ENCODE measurements around the gene IGF2.

IGF2 gene

DNA sequence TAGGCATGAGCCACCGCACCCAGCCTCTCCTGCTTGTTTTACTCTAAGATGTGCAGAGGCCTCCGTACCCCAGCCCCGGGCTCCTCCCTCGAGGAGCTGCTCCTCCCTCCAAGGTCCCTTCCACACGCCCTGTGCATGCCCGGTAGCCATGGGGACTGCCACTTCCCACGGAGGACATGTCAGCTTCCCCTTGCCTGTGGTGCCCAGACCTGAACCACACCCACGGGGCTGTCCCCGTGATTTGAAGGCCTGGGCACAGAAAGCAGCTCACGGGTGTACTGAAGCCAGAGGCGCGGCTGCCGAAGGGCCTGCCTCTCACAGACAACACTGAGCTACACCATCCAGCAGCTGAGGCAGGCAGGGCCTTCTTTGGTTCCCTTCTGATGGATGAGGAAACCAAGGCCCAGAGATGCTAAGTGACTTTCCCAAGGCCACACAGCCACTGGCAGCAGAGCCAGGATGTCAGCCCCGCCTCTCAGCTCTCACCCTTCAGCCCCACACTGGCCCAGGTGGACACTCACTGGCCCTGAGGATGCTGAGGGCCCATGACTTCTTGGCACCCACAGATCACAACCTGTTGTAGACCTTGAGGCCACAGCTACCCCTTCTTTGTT lies 14.5 kb upstream of the IGF2 start:
- Histone ChIP-seq H3K9ac (ENCODE audit: low read length) (no peak overlapping the region), H3F3A (ENCODE audit: insufficient read depth, low read length) (no peaks in the 10 kb centered on the region)

DNA sequence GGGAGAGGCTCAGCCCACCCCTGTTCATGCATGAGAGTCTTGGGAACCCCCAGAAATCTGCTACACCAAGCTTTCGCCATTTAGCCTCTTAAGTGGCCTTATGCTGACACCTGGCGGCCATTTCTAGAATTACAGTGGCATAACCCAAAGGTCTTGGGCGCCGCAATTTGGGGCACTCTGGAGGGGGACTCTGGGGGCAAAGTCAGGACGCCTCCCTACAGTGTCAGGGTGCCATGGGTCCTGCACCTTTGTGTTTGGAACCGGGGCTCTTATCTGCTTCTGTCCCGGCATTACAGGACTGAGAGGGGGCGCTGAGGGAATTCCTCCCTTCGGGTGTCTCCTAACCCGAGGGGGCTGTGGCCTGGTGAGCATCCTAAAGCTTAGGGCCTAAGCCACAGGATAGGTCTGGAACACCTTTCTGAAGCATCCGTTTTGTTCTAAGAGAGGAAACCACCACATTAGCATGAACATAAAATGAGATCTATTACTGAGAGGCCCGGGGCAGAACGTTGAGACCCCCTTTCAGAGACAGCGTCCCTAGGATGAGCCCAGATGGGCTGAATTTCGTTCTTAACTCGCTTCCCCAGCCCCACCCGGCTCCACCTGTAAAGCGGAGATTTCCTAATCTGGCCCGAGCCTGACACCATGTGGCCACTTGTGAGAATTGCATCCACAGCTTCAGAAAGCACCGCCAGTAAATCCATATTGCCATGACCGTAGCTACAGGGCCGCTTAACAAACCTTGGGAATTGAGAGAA lies 12.5 kb upstream of the IGF2 start:
- peaks cover 10% of the 10 kb centered on the region; the same call in 1 of the 2 replicates for H3K27me3 ChIP-seq (ENCODE audit: insufficient read depth, low read length)
- no peak overlapping the region for H3K4me3 ChIP-seq (ENCODE audit: low read depth, low read length, poor library complexity, severe bottlenecking)
- no peaks in the 10 kb centered on the region for H4K20me1 ChIP-seq (ENCODE audit: insufficient read depth, low read length)
- no peaks in the 10 kb centered on the region for H3K9me3 ChIP-seq (ENCODE audit: low read length)
- H2AFZ ChIP-seq (ENCODE audit: low read length) = no peak overlapping the region
- H3K79me2 ChIP-seq (ENCODE audit: insufficient read depth, low read length) = no peaks in the 10 kb centered on the region
- H3K9ac ChIP-seq (ENCODE audit: low read length) = no peak overlapping the region
- H3K27ac ChIP-seq (ENCODE audit: low read depth, low read length, poor library complexity, severe bottlenecking) = no peak overlapping the region
- no peak overlapping the region for H3K4me2 ChIP-seq (ENCODE audit: low read length)
- H3K36me3 ChIP-seq (ENCODE audit: insufficient read depth, low read length) = no peaks in the 10 kb centered on the region
- no peaks in the 10 kb centered on the region for H3K9me2 ChIP-seq (ENCODE audit: low read depth, low read length)
- TF ChIP-seq, protein P1, sequence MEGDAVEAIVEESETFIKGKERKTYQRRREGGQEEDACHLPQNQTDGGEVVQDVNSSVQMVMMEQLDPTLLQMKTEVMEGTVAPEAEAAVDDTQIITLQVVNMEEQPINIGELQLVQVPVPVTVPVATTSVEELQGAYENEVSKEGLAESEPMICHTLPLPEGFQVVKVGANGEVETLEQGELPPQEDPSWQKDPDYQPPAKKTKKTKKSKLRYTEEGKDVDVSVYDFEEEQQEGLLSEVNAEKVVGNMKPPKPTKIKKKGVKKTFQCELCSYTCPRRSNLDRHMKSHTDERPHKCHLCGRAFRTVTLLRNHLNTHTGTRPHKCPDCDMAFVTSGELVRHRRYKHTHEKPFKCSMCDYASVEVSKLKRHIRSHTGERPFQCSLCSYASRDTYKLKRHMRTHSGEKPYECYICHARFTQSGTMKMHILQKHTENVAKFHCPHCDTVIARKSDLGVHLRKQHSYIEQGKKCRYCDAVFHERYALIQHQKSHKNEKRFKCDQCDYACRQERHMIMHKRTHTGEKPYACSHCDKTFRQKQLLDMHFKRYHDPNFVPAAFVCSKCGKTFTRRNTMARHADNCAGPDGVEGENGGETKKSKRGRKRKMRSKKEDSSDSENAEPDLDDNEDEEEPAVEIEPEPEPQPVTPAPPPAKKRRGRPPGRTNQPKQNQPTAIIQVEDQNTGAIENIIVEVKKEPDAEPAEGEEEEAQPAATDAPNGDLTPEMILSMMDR (IDR thresholded peaks at IDR 0.05; ENCODE audit: low read length) = peak; percentile 57
- no peak for TF ChIP-seq EZH2 (IDR thresholded peaks at IDR 0.05; ENCODE audit: borderline replicate concordance, low read length)
- no peaks in the 10 kb centered on the region for H3F3A ChIP-seq (ENCODE audit: insufficient read depth, low read length)
- no peaks in the 10 kb centered on the region for H3K4me1 ChIP-seq (ENCODE audit: insufficient read depth, low read length, severe bottlenecking)

More for the DNA sequence above, 14.5 kb upstream of the IGF2 start:
- Histone ChIP-seq H3K36me3 (ENCODE audit: insufficient read depth, low read length) (no peaks in the 10 kb centered on the region), H3K4me1 (ENCODE audit: insufficient read depth, low read length, severe bottlenecking) (no peaks in the 10 kb centered on the region), H3K27ac (ENCODE audit: low read depth, low read length, poor library complexity, severe bottlenecking) (no peak overlapping the region), H3K79me2 (ENCODE audit: insufficient read depth, low read length) (no peaks in the 10 kb centered on the region), H3K9me2 (ENCODE audit: low read depth, low read length) (no peaks in the 10 kb centered on the region), H4K20me1 (ENCODE audit: insufficient read depth, low read length) (no peaks in the 10 kb centered on the region), H3K4me3 (ENCODE audit: low read depth, low read length, poor library complexity, severe bottlenecking) (no peak overlapping the region), H3K27me3 (ENCODE audit: insufficient read depth, low read length) (0 out of 2 replicates have a peak, but pooled peaks cover 6% of the 10 kb centered on the region), H3K4me2 (ENCODE audit: low read length) (no peak overlapping the region), H2AFZ (ENCODE audit: low read length) (no peak overlapping the region), H3K9me3 (ENCODE audit: low read length) (no peaks in the 10 kb centered on the region)
- TF ChIP-seq, protein P1 (IDR thresholded peaks at IDR 0.05; ENCODE audit: low read length) = no peak
- TF ChIP-seq EZH2 (IDR thresholded peaks at IDR 0.05; ENCODE audit: borderline replicate concordance, low read length) = no peak

DNA sequence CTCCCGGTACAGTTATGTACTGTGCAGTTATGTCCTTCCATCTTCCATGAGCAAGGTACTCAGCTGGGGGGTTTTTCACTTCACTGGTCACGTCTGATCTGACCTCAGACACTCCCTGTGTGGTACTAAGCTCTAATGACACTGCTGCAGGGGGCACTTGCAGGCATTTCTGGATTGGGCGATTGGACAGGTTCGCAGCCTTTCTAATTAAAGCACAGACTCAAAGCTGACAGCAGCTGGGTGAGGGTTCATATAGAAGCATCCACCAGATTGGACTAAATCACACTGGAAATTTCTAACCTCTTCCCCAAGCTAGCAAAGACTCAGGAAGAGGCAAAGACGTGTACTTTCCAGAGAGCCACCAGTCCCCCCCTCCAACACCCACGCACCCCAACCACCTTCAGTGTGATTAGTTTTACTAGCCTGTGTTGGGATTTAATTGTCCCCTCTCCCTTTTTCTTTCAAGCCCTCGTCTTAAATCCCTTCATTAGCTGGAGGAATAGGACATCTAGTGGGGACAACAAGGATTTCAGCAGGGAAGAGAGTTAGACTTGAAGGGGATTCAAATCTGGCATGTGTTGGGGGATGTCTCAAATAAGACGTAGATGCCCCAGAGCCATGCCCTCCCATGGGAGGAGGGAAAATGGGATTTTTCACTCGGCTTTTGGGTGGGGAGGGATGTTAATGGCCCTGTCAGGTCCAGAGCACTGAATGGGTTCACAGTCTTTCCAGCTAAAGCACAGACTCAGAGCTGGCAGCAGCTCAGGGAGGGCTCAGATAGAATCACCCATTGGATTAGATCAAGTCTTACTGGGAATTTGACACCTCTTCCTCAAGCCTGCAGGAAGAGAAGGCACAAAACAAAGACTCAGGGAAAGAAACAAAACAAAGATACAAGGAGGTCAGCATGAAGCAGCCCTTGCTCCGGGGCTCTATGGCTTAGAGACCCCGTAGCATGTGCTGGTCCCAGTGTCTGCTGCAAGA lies 11.0 kb upstream of the IGF2 start:
- TF ChIP-seq, protein P1 (IDR thresholded peaks at IDR 0.05; ENCODE audit: low read length) = peak; percentile 31; the same call in 1 of the 2 replicates
- no peak for TF ChIP-seq EZH2 (IDR thresholded peaks at IDR 0.05; ENCODE audit: borderline replicate concordance, low read length)
- Histone ChIP-seq H2AFZ (ENCODE audit: low read length) (no peak overlapping the region), H3K79me2 (ENCODE audit: insufficient read depth, low read length) (no peaks in the 10 kb centered on the region), H3K9me2 (ENCODE audit: low read depth, low read length) (no peaks in the 10 kb centered on the region), H3K27ac (ENCODE audit: low read depth, low read length, poor library complexity, severe bottlenecking) (no peak overlapping the region), H3K4me3 (ENCODE audit: low read depth, low read length, poor library complexity, severe bottlenecking) (no peak overlapping the region), H3K36me3 (ENCODE audit: insufficient read depth, low read length) (no peaks in the 10 kb centered on the region), H3F3A (ENCODE audit: insufficient read depth, low read length) (no peaks in the 10 kb centered on the region), H3K9me3 (ENCODE audit: low read length) (no peaks in the 10 kb centered on the region), H3K4me1 (ENCODE audit: insufficient read depth, low read length, severe bottlenecking) (no peaks in the 10 kb centered on the region), H4K20me1 (ENCODE audit: insufficient read depth, low read length) (no peaks in the 10 kb centered on the region), H3K27me3 (ENCODE audit: insufficient read depth, low read length) (peaks cover 7% of the 10 kb centered on the region; the same call in 1 of the 2 replicates), H3K4me2 (ENCODE audit: low read length) (no peak overlapping the region), H3K9ac (ENCODE audit: low read length) (no peak overlapping the region)

All from OCI-LY1 (cell line).